Lung (tissue), 12 donors: ENCODE results near the gene OGFOD1. TPM values are rescaled to one million over a fixed set of nuclear protein-coding genes. Genes with fewer than 3 reads are reported as not detected.

Experiments
- ATAC-seq: fragments of 200-7000 bp; cut with Tn5 transposase; one replicate; pipeline ENCODE4 v1.9.1; 2020; ENCODE audit warnings: moderate number of reproducible peaks; ENCODE audit not compliant: insufficient read depth, low FRiP score
- DNase-seq, 3 donors: peaks; one replicate each; pipeline ENCODE4 v3.0.0-alpha.2; 2013 to 2017
- H3K27ac ChIP-seq, 2 donors: one replicate each; pipeline ENCODE4 v1.5.1; 2013; ENCODE audit warnings: mild to moderate bottlenecking in 2 of 2, moderate library complexity in 2 of 2, control low read depth in 1 of 2, inconsistent platforms in 1 of 2, low read depth in 1 of 2, low read length in 1 of 2
- H3K27me3 ChIP-seq, 3 donors: one replicate each; pipeline ENCODE4 v1.5.1; 2013; ENCODE audit warnings: low read length in 2 of 3; ENCODE audit not compliant: control insufficient read depth in 3 of 3, insufficient read depth in 3 of 3
- H3K36me3 ChIP-seq, 4 donors: one replicate each; pipeline ENCODE4 v1.5.1; 2013; ENCODE audit warnings: low read length in 4 of 4, mild to moderate bottlenecking in 1 of 4, moderate library complexity in 1 of 4; ENCODE audit not compliant: control insufficient read depth in 4 of 4, insufficient read depth in 4 of 4
- H3K4me1 ChIP-seq, 5 donors: one replicate each; pipeline ENCODE4 v1.5.1; 2013; ENCODE audit warnings: low read length in 5 of 5, mild to moderate bottlenecking in 2 of 5, moderate library complexity in 1 of 5; ENCODE audit not compliant: control insufficient read depth in 5 of 5, insufficient read depth in 5 of 5
- H3K4me3 ChIP-seq: one replicate; pipeline ENCODE4 v1.5.1; 2013; ENCODE audit warnings: mild to moderate bottlenecking, control low read depth, moderate library complexity
- H3K9ac ChIP-seq, 2 donors: one replicate each; pipeline ENCODE4 v1.5.1; 2013; ENCODE audit warnings: low read length in 2 of 2, control low read depth in 1 of 2; ENCODE audit not compliant: insufficient read depth in 1 of 2
- H3K9me3 ChIP-seq, 4 donors: one replicate each; pipeline ENCODE4 v1.5.1; 2013; ENCODE audit warnings: low read length in 3 of 4, mild to moderate bottlenecking in 1 of 4, moderate library complexity in 1 of 4; ENCODE audit not compliant: control insufficient read depth in 4 of 4, insufficient read depth in 3 of 4
- WGBS, 2 donors: extraction: QIAGEN DNeasy Blood & Tissue Kit; methylation state at CpG; one replicate each; pipeline ENCODE4 v1.1.7; 2013; 5-methylcytosine and 5-hydroxymethylcytosine counted together
- polyA plus RNA-seq, 2 donors: library from polyadenylated mRNA; stranded (reverse); fragments of 200-250 nt; gene quantifications; one replicate each; pipeline ENCODE4 v1.2.1, GENCODE V29; 2013
- total RNA-seq, 2 donors: library from RNA; depleted of rRNA in 1 of 2; stranded (reverse); fragments of >200 nt in 1 of 2; gene quantifications; one replicate each; pipeline ENCODE4 v1.2.1, GENCODE V29; 2014 to 2021
- TF ChIP-seq, protein P1 (sequence below): IDR thresholded peaks from 2 replicates; pipeline ENCODE4 v1.5.1; 2012; ENCODE audit warnings: mild to moderate bottlenecking; ENCODE audit errors: control extremely low read depth, extremely low read depth
- donor health status: control.
- donor health status: control.
- donor health status: Bipolar disorder and iron deficiency.
- donor health status: healthy.
- donor health status: DM: yes; HTN: yes; CAD: no.

OGFOD1 gene
- total and polyA plus RNA-seq, 4 donors: 9.1 to 36.1 (median 29.5) TPM

GRCh38 chr16:56525236-56525635 is 73.9 kb downstream of the OGFOD1 start:
- ATAC-seq: no peak
- Histone ChIP-seq H3K4me1 (peaks cover 0 to 6% (median 3%) of the 10 kb centered on the region in 5 donors), H3K9ac (no peak overlapping the region), H3K9me3 (peaks cover 0 to 2% (median 0%) of the 10 kb centered on the region in 4 donors), H3K27me3 (peaks cover 0 to 2% (median 0%) of the 10 kb centered on the region in 3 donors), H3K4me3 (no peak overlapping the region), H3K27ac (no peak overlapping the region), H3K36me3 (no peaks in the 10 kb centered on the region)
- WGBS, 2 donors: 75 to 86% methylated on average over 9 of the region's 9 CpGs
- TF ChIP-seq, protein P1, sequence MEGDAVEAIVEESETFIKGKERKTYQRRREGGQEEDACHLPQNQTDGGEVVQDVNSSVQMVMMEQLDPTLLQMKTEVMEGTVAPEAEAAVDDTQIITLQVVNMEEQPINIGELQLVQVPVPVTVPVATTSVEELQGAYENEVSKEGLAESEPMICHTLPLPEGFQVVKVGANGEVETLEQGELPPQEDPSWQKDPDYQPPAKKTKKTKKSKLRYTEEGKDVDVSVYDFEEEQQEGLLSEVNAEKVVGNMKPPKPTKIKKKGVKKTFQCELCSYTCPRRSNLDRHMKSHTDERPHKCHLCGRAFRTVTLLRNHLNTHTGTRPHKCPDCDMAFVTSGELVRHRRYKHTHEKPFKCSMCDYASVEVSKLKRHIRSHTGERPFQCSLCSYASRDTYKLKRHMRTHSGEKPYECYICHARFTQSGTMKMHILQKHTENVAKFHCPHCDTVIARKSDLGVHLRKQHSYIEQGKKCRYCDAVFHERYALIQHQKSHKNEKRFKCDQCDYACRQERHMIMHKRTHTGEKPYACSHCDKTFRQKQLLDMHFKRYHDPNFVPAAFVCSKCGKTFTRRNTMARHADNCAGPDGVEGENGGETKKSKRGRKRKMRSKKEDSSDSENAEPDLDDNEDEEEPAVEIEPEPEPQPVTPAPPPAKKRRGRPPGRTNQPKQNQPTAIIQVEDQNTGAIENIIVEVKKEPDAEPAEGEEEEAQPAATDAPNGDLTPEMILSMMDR: no peak
- DNase-seq: peak in 2 of 3 donors; percentile 35 to 69

Other genes with a start within 250 kb of the OGFOD1 start
- gene AMFR, start 26.0 kb upstream of the OGFOD1 start, total RNA-seq: 10 to 100 TPM; 79.4 to 86.1 TPM
- 10 to 100 TPM; 39.5 to 43.1 TPM for gene AMFR, start 26.0 kb upstream of the OGFOD1 start, polyA plus RNA-seq
- 10 to 100 TPM; 84.8 to 91.0 TPM for gene NUDT21, start 222 bp upstream of the OGFOD1 start, total RNA-seq
- 10 to 100 TPM; 30.9 to 36.1 TPM for gene NUDT21, start 222 bp upstream of the OGFOD1 start, polyA plus RNA-seq
- gene BBS2, start 68.5 kb downstream of the OGFOD1 start, total RNA-seq: 10 to 100 TPM; 37.5 to 70.0 TPM
- gene BBS2, start 68.5 kb downstream of the OGFOD1 start, polyA plus RNA-seq: 10 to 100 TPM; 14.0 to 28.6 TPM
- not detected for gene MT4, start 113.5 kb downstream of the OGFOD1 start, total RNA-seq
- gene MT4, start 113.5 kb downstream of the OGFOD1 start, polyA plus RNA-seq: not detected
- gene MT3, start 138.0 kb downstream of the OGFOD1 start, total RNA-seq: not detected
- gene MT3, start 138.0 kb downstream of the OGFOD1 start, polyA plus RNA-seq: 1 to 10 TPM; 1.3 to 4.4 TPM
- 100 to 1,000 TPM in 1 of 2 donors, 10 to 100 TPM in 1; 17.6 to 521 TPM for gene MT2A, start 157.0 kb downstream of the OGFOD1 start, total RNA-seq
- 1,000 to 10,000 TPM in 1 of 2 donors, 100 to 1,000 TPM in 1; 903 to 1,104 TPM for gene MT2A, start 157.0 kb downstream of the OGFOD1 start, polyA plus RNA-seq
- gene MT1E, start 174.2 kb downstream of the OGFOD1 start, total RNA-seq: 100 to 1,000 TPM in 1 of 2 donors, 10 to 100 TPM in 1; 22.1 to 251 TPM
- gene MT1E, start 174.2 kb downstream of the OGFOD1 start, polyA plus RNA-seq: 100 to 1,000 TPM in 1 of 2 donors, 10 to 100 TPM in 1; 66.9 to 746 TPM
- 10 to 100 TPM in 1 of 2 donors, under 1 TPM in 1; 0.88 to 51.9 TPM for gene MT1M, start 181.1 kb downstream of the OGFOD1 start, total RNA-seq
- 100 to 1,000 TPM in 1 of 2 donors, 10 to 100 TPM in 1; 35.2 to 251 TPM for gene MT1M, start 181.1 kb downstream of the OGFOD1 start, polyA plus RNA-seq
- 10 to 100 TPM in 1 of 2 donors, 1 to 10 TPM in 1; 1.1 to 36.2 TPM for gene MT1A, start 187.1 kb downstream of the OGFOD1 start, total RNA-seq
- gene MT1A, start 187.1 kb downstream of the OGFOD1 start, polyA plus RNA-seq: 100 to 1,000 TPM in 1 of 2 donors, 10 to 100 TPM in 1; 66.7 to 438 TPM
- gene MT1B, start 200.3 kb downstream of the OGFOD1 start, total RNA-seq: not detected
- gene MT1B, start 200.3 kb downstream of the OGFOD1 start, polyA plus RNA-seq: not detected
- gene MT1F, start 206.4 kb downstream of the OGFOD1 start, total RNA-seq: 10 to 100 TPM in 1 of 2 donors, 1 to 10 TPM in 1; 3.6 to 30.9 TPM
- 10 to 100 TPM; 10.9 to 42.0 TPM for gene MT1F, start 206.4 kb downstream of the OGFOD1 start, polyA plus RNA-seq
- gene MT1G, start 216.5 kb downstream of the OGFOD1 start, total RNA-seq: 10 to 100 TPM in 1 of 2 donors, 1 to 10 TPM in 1; 3.5 to 38.1 TPM
- 100 to 1,000 TPM; 118 to 140 TPM for gene MT1G, start 216.5 kb downstream of the OGFOD1 start, polyA plus RNA-seq
- gene MT1H, start 218.3 kb downstream of the OGFOD1 start, total RNA-seq: 1 to 10 TPM in 1 of 2 donors, not detected in 1; 4.4 TPM
- 10 to 100 TPM in 1 of 2 donors, 1 to 10 TPM in 1; 1.9 to 10.3 TPM for gene MT1H, start 218.3 kb downstream of the OGFOD1 start, polyA plus RNA-seq
- 100 to 1,000 TPM in 1 of 2 donors, 10 to 100 TPM in 1; 39.3 to 248 TPM for gene MT1X, start 230.9 kb downstream of the OGFOD1 start, total RNA-seq
- 100 to 1,000 TPM; 364 to 989 TPM for gene MT1X, start 230.9 kb downstream of the OGFOD1 start, polyA plus RNA-seq